HG03196 (cell line): ENCODE measurements around the gene RIPK3.
"Not testable (repeated sequence)": the region's sequence is repeated elsewhere in the genome, so short reads cannot be mapped to it uniquely, and the experiment has no call there.

Experiments used
- ATAC-seq: cut with Tn5 transposase; IDR thresholded peaks from one replicate; pipeline ENCODE4 v1.9.1; 2021; ENCODE audit not compliant: unreplicated experiment

Gene RIPK3

DNA sequence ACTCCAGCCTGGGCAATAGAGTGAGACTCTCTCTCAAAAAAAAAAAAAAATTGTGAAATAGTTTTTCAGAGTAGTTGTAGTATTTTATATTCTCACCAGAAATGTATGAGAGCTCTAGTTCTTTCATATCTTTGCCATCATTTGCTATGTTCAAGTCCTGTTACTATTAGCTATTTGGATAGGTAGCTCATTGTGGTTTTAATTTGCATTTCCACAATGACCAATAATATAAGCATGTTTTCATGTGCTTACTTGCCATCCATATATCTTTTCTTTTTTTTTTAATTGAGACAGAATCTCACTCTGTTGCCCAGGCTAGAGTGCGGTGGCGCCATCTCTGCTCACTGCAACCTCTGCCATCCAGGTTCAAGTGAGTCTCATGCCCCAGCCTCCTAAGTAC is 8.4 kb upstream of the RIPK3 start:
- no peak for ATAC-seq

DNA sequence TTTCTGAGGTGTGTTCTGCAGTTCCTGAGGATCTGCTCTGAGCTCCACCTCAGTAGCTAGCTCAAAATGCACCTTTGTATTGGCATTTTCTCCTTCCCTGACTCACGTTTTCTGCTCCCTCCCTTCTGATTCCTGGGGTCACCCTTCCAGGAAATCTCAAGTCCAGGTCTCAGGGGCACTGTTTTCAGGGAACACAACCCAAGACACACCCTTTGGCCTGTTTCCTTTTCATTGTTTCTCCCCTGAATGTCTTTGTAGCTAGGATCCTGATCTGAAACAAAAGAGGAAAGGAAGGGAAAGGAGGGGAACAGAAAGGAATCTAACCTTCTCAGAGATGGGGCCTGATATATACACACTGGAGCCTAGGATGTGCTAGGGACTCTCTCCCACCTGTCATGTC is 7.3 kb upstream of the RIPK3 start:
- ATAC-seq, result no peak

DNA sequence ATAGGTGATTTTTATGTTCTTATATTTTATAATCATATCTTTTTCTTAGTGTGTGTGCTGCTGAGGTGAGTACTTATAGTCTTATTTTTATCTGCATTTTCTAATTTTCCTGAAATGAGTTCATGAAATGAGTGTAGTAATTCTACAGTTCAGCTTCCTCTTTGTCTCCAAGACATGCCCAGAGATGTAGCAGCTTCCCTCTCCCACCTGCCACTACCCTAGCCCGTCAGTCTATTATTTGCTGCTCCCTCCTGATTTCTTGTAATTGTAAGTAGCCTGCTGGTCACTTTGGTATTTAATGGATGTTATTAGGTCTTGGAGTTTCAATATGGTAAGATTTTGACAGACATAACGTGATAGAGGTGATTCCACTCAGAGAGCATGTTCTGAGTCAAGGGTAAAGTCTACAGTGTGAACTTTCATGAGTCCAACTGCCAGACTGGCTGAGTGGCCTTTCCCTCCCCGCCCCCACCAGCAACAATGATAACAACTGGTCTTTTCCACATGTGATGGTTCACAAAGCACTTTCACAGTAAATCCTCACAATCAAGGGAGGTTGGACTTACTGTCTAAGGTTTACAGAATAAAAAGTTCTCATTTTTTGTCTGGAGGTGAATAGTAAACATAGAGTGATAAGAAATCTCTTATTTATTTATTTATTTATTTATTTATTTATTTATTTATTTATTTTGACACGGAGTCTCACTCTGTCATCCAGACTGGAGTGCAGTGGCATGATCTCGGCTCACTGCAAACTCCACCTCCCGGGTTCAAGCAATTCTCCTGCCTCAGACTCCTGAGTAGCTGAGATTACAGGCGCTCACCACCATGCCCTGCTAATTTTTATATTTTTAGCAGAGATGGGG is 4.2 kb upstream of the RIPK3 start:
- ATAC-seq, result no peak

DNA sequence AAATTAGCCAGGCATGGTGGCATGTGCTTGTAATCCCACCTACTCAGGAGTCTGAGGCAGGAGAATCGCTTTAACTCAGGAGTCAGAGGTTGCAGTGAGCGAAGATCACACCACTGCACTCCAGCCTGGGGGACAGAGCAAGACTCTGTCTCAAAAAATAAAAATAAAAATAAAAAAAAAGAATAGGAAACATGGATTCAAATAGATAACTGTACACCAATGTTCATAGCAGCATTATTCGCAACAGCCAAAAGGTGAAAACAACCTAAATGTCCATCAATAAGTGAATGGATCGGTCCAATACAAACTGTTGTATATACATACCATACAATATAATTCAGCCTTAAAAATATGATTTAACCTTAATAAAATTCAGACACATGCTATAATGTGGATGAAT is 3.1 kb upstream of the RIPK3 start:
- ATAC-seq, result no peak

DNA sequence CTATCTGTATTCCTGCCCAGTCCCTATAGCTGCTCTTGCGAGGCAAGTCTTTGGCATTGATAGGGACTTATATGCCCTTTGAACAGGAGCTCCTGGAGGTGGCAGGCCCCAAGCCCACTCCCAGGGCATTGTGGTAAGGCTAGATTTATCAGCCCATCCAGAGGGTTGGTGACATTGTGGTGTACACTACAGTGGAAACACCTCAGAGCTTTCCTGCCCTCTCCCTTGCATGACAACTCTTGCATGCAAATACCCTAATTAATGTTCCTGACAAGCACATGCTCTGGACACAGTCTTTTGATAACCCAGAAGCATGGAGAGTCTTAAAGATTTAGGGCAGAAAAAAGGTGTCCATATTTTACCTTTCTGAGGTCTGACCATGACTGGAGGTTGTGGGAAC is 815 bp upstream of the RIPK3 start:
- ATAC-seq, result no peak

DNA sequence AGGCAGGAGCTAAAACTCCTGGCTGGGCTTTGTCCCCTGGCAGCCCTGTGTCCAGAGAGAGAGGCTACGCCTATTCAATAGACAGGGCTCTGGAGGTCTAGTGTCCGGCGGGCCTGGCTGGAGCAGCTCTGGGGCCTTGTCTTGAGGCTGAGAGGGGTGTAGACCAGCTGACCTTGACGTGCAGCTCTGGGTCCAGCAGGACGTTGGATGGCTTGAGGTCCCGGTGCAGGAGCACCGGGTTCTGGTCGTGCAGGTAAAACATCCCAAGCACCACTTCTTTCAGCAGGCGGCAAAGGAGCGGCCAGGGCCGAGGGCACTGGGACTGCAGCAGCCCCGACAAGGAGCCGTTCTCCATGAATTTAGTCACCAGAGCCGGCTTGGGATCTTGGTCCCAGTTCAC is 948 bp downstream of the RIPK3 start:
- ATAC-seq, result no peak

DNA sequence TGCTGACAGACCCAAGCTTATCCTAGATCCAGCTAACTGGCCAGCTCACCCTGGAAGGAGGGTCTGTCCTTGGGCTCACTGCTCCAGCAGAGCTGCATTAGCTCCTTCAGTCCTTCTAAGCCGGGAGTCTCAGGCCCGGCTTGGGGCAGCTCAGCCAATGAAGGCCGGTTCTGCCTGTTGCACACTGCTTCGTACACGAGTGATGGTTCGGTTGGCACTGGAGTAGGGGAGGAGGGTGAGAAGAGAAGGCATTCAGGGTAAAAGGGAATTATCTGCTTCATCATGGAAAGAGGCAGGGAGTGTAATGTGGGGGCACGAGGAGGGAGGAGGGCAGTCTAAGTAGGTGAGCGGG is 2.0 kb downstream of the RIPK3 start:
- no peak for ATAC-seq

DNA sequence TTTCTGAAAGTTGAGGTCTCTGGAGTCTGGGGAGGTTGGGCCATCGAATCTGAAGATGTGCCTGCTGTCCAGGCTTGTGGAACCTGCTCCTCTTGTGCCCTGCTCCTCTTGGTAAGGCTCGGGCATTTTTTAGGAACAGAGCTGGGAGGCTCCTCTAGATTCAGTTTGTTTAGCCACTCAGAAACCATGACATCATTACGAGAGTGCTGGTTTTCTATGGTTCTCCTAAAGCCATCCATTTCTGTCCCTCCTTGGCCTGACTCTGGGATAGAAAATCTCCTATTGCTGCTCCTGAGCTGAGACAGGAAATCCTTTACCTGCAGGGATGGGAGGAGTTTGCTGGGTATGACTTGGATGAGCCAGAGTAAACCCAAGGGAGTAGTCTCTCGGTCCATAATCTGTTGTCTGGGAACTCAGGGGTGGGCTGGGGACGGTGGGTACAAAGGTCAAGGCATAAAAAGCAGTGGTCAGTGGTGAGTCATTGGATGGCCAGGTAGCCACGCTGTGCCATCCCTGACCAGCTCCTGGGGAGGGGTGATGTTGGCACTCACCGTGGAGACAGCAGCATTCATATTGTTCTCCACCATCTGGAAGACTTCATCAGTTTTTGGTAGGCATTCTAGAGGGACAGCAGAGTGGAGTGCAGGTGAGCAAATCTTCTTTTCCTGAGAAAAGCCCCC is 2.5 kb downstream of the RIPK3 start:
- no peak for ATAC-seq

DNA sequence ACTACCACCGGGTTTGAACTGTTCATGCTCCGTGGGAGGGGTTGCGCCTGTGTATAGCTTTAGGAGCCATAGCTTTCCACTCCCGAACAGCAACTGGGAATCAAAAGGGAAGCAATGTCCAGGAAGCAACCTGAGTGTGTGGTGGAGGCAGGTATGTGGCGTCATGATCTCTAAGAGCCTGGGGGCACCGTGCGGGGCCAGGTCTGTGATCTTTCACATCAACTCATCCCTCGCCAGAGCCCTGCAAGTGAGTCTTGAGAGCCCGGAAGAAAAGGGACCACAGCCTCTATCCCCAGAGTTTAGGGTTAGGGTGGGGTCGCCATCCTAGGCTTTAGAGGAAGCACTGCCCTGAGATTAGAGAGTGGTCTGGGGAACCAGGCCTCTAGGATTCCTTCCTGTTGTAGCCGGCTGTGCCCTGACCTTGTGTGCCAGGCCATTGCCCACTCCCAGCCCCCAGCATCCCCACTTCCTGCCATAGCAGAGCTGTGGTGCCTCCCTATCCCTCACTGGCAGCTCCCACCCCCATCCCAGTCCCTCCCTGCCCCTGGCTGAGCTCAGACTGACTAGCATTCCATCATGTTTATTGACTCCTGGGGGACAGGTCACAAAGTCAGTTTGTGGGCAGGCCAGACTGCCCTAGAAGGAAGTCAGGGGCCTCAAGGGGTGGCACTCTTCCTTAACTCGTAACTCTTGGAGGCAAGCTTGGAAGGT is 4.2 kb downstream of the RIPK3 start:
- ATAC-seq, result no peak

DNA sequence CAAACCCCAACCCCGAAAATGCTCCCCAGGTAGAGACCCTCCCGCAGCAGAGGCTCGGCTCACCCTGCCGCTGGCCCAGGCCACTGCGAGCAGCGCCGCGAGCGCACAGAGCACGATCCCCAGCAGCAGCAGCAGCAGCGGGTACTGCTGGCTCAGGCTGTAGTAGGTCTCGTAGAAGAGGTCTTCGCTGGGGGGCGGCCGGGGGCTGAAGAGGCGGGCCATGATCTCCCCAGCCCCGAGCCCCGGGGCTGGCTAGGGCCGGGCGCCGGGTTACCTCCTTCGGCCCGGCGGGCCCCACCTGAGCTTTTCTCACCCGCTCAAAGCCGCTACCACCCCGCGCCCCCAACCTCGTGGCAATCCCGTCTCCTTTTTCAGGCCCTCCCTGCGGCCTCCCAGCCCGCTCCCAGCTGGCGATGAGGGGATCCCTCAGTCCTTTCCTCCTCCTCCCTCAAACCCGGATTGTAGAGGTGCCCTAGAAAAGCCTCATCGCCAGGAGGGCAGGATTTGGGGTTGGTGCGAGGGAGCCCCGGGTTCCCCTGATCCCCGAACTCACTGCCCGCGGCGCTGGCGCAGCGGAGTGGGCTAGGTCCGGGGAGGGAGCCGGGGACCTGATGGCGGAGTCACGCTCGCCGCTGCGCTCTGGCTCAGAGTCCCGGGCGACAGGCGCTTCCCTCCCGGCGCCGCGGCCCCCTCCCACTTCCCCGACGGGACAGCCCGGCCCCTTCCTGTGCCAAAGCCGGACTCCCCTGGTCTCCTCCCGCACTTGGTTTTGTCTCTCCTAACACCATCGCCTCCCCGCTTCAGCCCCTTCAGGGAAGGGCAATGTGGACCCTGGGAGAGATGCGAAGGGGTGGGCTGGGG is 5.1 kb downstream of the RIPK3 start, which contains the start of gene ADCY4:
Gene ADCY4 (minus strand): TSS at position 641 of the 861 bp plus-strand sequence. CDS start 419 bp downstream, at position 222.
- no peak for ATAC-seq

DNA sequence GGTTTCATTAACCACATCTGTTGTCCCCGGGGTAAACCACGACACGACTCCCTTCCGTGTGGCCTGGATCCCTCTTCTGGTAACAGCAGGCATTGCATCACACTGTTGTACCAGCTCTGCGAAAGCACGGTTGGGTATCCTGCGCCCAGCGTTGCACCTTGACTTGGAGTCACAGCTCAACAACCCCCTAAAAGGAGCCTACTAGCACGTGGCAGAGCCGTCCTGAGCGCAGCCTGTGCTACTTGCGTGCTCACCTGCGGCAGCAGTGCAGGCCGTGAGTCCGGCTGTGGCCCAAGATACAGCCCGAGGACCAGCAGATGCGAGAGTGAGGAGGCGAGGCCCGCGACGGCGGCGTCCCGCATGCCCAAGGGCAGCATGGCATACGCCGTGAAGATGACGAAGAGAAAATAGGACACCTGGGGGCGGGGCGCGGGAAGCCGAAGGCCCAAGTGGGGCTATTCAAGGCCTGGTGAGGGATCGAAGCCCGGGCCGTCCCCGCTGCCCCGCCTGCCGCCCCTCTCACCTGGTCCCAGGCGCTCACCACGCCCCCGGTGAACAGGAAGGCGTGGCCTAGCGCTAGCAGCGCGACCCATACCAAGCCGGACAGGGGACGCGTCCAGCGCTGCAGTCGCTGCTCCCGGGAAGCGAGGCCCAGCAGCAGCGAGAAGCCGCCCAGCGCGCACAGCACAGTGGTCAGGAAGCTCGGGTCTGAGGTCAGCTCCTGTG is 7.4 kb downstream of the RIPK3 start:
- peak; percentile 70 for ATAC-seq

DNA sequence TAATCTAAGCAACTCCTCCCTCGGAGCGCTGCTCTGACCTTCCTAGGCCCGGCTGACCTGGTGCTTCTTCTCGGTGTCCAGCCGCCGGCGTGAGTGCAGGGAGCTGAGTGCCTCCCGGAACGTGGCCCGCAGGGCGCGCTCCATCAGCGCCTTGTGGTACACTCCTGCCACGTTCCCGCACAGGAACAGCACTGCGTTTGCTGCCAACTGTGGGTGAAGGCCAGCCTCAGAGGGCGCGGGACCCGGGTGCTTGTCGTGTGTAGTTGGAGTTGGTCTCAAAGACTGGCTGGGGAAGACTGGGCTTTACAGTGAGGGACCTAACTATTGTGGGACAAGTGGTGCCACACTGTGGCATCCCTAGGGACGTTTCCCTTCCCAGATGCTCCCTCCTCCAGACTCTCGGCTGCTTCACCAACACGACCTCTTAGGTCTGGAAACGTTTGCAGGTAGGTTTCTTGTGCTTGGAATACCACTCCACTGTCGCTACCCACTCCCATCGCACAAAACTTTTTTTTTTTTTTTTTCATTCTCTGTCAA is 8.0 kb downstream of the RIPK3 start:
- ATAC-seq, result no peak

DNA sequence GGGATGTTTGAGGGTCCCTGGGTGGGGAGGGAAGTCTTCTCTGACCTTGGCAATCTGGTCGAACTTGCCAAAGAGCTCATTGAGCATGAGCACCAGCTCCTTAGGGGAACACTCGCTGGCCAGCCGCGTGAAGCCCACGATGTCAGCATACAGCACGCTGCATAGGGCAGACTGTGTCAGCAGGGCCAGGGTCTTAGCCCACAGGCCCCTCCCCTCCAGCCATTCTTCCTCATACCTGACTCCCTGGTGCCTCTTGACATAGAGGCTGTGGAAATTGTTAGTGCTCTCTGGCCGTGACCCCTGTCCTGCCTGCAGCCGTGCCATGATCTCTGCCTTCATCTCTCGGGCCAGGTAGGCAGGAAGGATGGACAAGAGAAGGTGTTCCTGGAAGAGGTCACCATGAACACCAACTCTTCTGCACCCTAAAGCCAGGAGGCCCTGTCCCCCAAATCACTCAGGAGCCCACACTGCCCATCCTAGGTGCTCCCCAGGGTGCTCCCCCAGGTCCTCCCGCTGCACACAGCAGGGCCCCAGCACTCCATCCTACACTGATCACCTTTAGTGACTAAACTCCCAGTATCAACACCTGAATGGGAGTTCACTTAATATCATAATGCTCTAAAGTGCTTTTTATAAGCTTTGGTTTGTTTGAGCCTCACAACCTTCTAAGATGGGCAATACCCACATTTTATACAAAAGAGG is 8.7 kb downstream of the RIPK3 start:
- ATAC-seq, result no peak

DNA sequence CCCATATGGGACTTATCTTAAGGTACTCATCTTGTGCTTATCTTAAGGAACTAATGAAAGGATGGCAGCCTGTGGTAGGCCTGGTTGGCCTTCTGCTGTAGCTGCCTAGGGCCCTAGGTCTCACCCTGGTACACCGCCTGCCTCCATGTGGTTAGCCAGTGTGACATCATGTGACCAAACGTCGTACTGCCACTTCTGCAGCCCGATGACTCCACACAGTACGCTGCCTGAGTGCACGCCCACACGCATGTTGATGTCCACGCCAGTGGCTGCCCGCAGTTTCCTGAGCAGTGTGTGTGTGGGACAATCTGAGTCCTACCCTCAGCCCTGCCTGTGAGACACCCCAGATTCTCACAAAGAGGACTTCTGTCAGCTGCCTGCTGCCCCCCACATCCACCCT is 10.1 kb downstream of the RIPK3 start:
- ATAC-seq, result no peak

DNA sequence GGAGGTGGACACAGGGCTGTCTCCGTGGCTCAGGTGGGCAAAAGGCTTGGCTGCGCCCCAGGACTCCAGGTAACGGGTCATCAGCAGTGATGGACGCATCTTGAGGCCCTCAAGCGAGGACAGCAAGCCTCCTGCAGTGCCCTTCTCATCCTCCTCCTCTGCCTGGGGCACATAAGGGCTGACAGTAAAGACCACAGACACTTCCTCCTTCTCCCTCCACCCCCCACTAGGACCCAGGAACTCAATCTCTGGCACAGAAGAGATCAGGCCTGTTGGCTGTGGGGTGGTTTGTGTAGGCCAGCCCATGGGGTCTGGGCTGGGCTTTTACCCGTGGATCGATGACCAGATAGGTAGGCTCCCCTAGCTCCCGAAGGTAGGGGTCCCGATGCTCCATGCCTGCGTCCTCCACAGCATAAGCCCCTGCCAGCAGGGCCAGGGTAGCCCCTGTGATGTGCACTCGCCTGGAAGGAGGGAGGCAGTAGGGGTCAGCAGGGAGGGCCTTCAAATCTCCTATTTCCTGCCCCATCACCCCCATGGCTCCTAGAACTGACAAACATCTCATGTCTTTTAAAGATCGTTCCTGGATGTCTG is 10.6 kb downstream of the RIPK3 start:
- no peak for ATAC-seq

DNA sequence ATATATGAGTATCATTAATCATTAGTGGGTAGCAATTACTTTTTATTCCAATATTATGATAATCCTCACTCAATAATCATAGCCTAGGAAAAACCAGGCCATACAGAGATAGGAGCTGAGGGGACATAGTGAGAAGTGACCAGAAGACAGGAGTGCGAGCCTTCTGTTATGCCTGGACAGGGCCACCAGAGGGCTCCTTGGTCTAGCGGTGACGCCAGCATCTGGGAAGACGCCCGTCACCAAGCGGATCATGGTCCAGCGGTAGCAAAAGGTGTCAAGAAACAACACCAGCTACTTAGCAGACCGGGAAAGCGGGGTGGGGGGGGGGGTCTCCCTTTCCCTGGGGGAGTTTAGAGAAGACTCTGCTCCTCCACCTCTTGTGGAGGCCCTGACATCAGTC is 11.9 kb downstream of the RIPK3 start:
- ATAC-seq, result not testable (repeated sequence)

DNA sequence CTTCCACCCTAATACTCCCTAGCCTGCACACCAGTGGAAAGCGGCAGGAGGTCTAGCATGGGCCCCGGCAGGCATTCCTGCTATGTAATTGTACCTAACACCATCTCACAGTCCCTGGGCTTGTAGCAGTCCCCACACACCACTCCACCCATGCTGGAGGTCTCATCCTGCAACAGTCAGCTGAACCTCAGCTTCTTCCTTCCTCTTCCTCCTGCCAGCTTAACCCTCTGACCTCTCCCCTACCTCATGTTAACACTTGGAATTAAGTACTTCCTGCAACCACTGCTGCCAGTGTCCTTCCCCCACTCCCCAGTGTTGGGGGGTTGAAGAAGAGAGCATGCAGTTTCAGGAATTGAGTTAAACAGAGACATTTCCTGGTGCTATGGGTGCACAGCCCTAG is 12.5 kb downstream of the RIPK3 start:
- ATAC-seq, result no peak

DNA sequence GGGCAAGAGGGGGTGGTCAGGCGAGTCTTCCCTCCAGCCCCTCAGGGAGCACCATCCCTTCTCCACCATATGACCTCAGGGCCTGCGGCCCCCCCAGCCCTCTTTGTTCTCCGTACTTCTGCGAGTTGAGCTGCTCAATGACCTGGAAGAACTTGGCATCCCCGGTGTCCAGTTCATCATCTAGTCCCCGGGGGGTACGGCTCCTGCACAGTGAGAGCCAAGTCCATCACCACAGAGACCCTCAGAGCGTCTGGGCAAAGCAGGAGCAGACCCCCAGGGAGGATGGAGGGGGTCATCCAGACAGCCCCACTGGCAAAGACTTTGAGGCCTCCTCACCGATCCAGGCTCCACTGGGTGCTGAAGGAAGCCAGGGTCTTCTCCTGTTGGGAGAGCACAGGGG is 13.8 kb downstream of the RIPK3 start:
- ATAC-seq, result no peak

DNA sequence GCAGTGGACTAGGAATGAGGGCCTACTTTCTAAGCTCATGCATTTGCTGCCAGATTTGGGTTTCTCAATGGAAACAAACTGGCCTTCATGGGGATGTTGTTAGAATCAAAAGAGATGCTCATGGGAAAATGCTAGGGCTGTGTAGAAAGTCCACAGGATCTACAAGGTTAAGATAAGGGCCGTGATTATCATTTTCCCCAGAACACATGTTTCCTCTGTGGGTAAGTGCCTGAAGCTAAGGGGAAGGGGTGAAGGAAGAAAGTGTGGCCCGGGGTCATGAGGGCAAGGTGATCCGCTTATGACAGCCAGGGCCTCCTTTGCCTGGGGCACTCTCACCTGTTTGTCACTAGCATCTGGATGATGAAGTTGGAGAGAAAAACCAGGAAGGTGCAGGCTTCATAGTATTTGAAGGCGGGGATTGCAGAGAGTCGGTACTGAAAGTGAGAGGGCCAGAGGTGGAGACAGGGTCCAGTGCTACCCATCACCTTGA is 14.7 kb downstream of the RIPK3 start:
- ATAC-seq, result no peak
